Upper lobe of left lung (tissue), 4 donors: ENCODE data around the gene CLCNKB.

Experiments used
- POLR2A ChIP-seq, 4 donors: fragments of 450-650 bp; IDR thresholded peaks; one replicate each; pipeline ENCODE4 v1.5.1; 2016 to 2017; ENCODE audit warnings: antibody characterized with exemption in 4 of 4, mild to moderate bottlenecking in 2 of 4
- TF ChIP-seq, protein P1 (sequence below), 6 experiments: fragments of 450-650 bp in 4 of 6; fragments of 200-600 bp in 2 of 6; sonication (generic) in 2 of 6; IDR thresholded peaks; one replicate each; pipeline ENCODE4 v1.5.1; 2016 to 2019; ENCODE audit warnings: antibody characterized with exemption in 6 of 6

DNA sequence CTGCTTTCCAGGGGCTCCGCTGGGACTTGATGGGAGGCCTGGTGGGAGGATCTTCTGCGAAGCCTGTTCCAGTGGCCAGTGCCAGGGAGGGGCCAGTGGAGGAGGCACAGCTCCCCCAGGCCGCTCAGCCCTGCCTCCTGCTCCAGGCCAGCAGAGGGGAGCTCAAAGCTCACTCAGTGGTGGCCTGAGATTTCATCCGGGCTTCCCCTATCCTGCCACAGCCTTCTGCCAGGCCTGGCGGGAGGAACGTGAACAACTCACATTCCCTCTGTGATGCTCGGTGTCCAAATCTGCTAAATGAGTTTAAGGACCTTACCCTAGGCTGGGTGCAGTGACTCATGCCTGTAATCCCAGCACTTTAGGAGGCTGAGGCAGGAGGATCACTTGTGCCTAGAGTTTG is 3.3 kb downstream of the CLCNKB start:
- TF ChIP-seq, protein P1, sequence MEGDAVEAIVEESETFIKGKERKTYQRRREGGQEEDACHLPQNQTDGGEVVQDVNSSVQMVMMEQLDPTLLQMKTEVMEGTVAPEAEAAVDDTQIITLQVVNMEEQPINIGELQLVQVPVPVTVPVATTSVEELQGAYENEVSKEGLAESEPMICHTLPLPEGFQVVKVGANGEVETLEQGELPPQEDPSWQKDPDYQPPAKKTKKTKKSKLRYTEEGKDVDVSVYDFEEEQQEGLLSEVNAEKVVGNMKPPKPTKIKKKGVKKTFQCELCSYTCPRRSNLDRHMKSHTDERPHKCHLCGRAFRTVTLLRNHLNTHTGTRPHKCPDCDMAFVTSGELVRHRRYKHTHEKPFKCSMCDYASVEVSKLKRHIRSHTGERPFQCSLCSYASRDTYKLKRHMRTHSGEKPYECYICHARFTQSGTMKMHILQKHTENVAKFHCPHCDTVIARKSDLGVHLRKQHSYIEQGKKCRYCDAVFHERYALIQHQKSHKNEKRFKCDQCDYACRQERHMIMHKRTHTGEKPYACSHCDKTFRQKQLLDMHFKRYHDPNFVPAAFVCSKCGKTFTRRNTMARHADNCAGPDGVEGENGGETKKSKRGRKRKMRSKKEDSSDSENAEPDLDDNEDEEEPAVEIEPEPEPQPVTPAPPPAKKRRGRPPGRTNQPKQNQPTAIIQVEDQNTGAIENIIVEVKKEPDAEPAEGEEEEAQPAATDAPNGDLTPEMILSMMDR (IDR thresholded peaks at IDR 0.05), result no peak
- TF ChIP-seq POLR2A (IDR thresholded peaks at IDR 0.05), result no peak
